KMS-11 (cell line): ENCODE measurements around the gene RHOD.

Source experiments
- H2AFZ ChIP-seq: fragments of 200-600 bp; sonication (generic); 2 replicates; pipeline ENCODE4 v1.6.1; 2016; ENCODE audit warnings: antibody characterized with exemption, mixed run types, low read depth
- H3K27ac ChIP-seq: fragments of 200-600 bp; sonication (generic); 2 replicates; pipeline ENCODE4 v1.6.1; 2016; ENCODE audit warnings: mild to moderate bottlenecking, mixed run types
- H3K27me3 ChIP-seq: fragments of 200-600 bp; sonication (generic); 2 replicates; pipeline ENCODE4 v1.6.1; 2017; ENCODE audit warnings: mild to moderate bottlenecking, low read depth, mixed run types, moderate library complexity; ENCODE audit not compliant: insufficient read depth
- H3K36me3 ChIP-seq: fragments of 200-600 bp; sonication (generic); 2 replicates; pipeline ENCODE4 v1.6.1; 2017; ENCODE audit warnings: mild to moderate bottlenecking, mixed run types; ENCODE audit not compliant: insufficient read depth
- H3K4me1 ChIP-seq: fragments of 200-600 bp; sonication (generic); 2 replicates; pipeline ENCODE4 v1.6.1; 2016; ENCODE audit warnings: mild to moderate bottlenecking, low read depth, mixed run types; ENCODE audit not compliant: poor library complexity, severe bottlenecking
- H3K4me2 ChIP-seq: fragments of 200-600 bp; sonication (generic); 2 replicates; pipeline ENCODE4 v1.7.0; 2016; ENCODE audit warnings: mild to moderate bottlenecking, mixed run types
- H3K4me3 ChIP-seq: fragments of 200-600 bp; sonication (generic); IDR thresholded peaks from 2 replicates; pipeline ENCODE4 v1.6.1; 2017; ENCODE audit warnings: low read depth, low read length, mixed read lengths; ENCODE audit not compliant: insufficient read depth
- H3K79me2 ChIP-seq: fragments of 200-600 bp; sonication (generic); 2 replicates; pipeline ENCODE4 v1.6.1; 2016; ENCODE audit warnings: low read depth, mixed run types; ENCODE audit not compliant: insufficient read depth
- H3K9ac ChIP-seq: fragments of 200-600 bp; sonication (generic); 2 replicates; pipeline ENCODE4 v1.6.1; 2016; ENCODE audit warnings: mild to moderate bottlenecking, mixed run types
- H4K20me1 ChIP-seq: fragments of 200-600 bp; sonication (generic); 2 replicates; pipeline ENCODE4 v1.6.1; 2016; ENCODE audit warnings: mild to moderate bottlenecking, mixed run types; ENCODE audit not compliant: insufficient read depth
- TF ChIP-seq, protein P1 (sequence below): fragments of 200-600 bp; sonication (generic); conservative IDR thresholded peaks from 2 replicates; pipeline ENCODE4 v1.6.1; 2017; ENCODE audit warnings: low read depth, mild to moderate bottlenecking, antibody characterized with exemption, low read length, moderate library complexity, mixed read lengths

Gene RHOD

DNA sequence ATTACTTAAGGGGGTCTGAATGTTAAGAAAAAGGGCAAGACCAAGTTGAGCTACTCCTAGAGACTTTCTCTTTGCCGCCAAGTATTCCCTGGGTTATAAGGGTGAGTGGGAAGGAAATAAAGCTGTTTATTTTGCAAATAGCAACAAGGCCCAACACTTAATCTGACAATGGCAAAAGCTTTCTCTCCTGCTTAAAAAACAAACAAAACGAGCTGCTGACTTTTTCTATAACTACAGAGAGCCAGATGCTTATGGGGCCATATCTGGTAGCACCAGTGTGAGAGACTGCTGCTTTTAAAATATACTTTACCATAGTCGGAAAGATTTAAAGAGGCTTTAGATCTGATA lies 60.1 kb downstream of the RHOD start:
- Histone ChIP-seq H2AFZ (no peak overlapping the region), H3K79me2 (peaks cover 22% of the 10 kb centered on the region), H3K9ac (no peak overlapping the region), H3K27me3 (no peaks in the 10 kb centered on the region), H4K20me1 (peaks cover 4% of the 10 kb centered on the region; the same call in 1 of the 2 replicates), H3K4me1 (peaks cover 61% of the 10 kb centered on the region), H3K36me3 (no peaks in the 10 kb centered on the region), H3K27ac (no peak overlapping the region), H3K4me3 (no peak overlapping the region), H3K4me2 (no peak overlapping the region)
- TF ChIP-seq, protein P1, sequence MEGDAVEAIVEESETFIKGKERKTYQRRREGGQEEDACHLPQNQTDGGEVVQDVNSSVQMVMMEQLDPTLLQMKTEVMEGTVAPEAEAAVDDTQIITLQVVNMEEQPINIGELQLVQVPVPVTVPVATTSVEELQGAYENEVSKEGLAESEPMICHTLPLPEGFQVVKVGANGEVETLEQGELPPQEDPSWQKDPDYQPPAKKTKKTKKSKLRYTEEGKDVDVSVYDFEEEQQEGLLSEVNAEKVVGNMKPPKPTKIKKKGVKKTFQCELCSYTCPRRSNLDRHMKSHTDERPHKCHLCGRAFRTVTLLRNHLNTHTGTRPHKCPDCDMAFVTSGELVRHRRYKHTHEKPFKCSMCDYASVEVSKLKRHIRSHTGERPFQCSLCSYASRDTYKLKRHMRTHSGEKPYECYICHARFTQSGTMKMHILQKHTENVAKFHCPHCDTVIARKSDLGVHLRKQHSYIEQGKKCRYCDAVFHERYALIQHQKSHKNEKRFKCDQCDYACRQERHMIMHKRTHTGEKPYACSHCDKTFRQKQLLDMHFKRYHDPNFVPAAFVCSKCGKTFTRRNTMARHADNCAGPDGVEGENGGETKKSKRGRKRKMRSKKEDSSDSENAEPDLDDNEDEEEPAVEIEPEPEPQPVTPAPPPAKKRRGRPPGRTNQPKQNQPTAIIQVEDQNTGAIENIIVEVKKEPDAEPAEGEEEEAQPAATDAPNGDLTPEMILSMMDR: no peak

DNA sequence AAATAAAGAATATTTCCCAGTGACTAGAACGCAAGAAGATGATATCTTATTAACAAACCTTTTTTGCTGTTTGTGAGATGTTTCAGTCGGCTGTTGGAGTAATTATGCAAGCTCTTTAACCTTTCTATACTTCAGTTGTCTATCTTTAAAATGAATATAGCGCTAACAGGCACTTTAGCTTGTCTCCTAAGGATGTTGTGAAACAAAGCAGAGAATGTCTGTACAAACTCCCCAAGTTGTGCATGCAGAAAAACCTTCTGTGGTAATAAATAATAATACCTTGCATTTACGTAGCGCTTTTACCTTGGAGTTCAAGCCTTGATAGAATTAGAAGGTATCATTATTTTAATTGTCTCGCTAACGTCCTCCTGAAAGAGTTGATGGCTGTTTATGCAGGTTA lies 60.5 kb downstream of the RHOD start:
- no peaks in the 10 kb centered on the region for H3K27me3 ChIP-seq
- H3K4me1 ChIP-seq: peaks cover 61% of the 10 kb centered on the region
- H4K20me1 ChIP-seq: peaks cover 4% of the 10 kb centered on the region; the same call in 1 of the 2 replicates
- peak overlapping the region; percentile 18; the same call in 1 of the 2 replicates for H2AFZ ChIP-seq
- H3K4me2 ChIP-seq: peak overlapping the region; percentile 37; the same call in 1 of the 2 replicates
- H3K4me3 ChIP-seq: no peak overlapping the region
- TF ChIP-seq, protein P1: no peak
- no peak overlapping the region for H3K27ac ChIP-seq
- no peak overlapping the region; the same call in 1 of the 2 replicates for H3K9ac ChIP-seq
- peaks cover 26% of the 10 kb centered on the region for H3K79me2 ChIP-seq
- no peaks in the 10 kb centered on the region for H3K36me3 ChIP-seq

DNA sequence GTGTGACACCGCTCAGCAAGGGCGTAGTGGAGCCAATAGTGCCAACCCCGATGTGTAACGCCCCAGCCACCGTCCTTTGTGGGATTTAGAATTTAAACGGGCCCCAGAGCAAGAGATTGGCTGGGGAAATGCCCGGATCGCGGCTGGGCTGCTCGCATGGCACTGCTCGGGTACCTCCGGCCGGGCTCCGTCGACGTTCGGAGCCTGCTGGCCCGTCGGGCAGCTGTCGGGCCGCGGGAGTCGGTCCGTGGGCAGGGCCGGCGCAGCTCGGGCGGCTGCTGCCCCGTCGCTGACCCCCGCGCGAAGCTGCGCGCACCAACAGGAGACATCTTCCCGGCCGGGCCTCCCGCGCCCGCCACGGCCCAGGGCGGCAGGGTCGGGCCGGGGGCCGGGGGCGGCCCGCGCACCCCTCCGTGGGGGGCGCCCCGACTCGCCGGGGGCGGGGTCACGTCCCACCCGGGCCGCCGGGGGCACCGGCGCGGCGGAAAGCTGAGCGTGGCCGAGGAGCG lies 61.1 kb downstream of the RHOD start:
- Histone ChIP-seq H3K4me3 (no peak overlapping the region), H4K20me1 (peaks cover 4% of the 10 kb centered on the region; the same call in 1 of the 2 replicates), H3K27me3 (no peaks in the 10 kb centered on the region), H3K9ac (peak overlapping the region; percentile 71; the same call in 1 of the 2 replicates), H3K36me3 (no peaks in the 10 kb centered on the region), H3K4me2 (peak overlapping the region; percentile 37; the same call in 1 of the 2 replicates), H3K27ac (no peak overlapping the region), H3K4me1 (peaks cover 60% of the 10 kb centered on the region), H2AFZ (peak overlapping the region; percentile 18; the same call in 1 of the 2 replicates), H3K79me2 (peaks cover 32% of the 10 kb centered on the region)
- TF ChIP-seq, protein P1: no peak

DNA sequence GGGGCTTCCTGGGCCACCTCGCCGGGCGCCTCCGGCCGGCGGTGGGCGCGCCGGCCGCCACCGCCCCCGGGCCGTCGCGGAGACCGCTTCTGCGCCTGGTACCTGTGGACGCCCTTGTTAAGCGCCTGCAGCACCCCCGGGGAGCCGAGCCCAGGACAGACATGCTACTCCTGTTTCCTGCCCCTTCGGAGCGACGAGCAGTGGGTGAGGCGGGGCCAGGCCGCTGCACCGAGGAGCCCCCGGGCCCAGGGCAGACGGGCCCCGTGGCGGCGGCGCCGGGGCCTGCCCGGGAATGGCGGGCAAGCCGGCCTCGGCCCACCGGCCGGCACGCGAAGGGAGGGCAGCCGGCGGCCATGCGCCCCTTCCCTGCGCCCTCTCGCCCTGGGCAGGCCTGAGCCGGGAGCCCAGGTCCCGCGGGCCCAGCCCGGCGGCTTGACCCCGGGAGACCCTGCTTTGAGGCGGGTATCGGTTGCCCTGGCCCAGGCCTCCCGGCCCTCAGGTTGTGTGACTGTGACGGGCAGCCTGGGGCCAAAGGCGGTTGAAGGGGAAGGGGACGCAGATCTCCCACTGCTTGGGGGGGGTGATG lies 61.6 kb downstream of the RHOD start:
- no peaks in the 10 kb centered on the region for H3K27me3 ChIP-seq
- peaks cover 37% of the 10 kb centered on the region for H3K79me2 ChIP-seq
- H3K36me3 ChIP-seq: no peaks in the 10 kb centered on the region
- TF ChIP-seq, protein P1: no peak
- H4K20me1 ChIP-seq: peaks cover 4% of the 10 kb centered on the region; the same call in 1 of the 2 replicates
- H3K4me2 ChIP-seq: peak overlapping the region; percentile 68; the same call in 1 of the 2 replicates
- peak overlapping the region; percentile 82 for H2AFZ ChIP-seq
- H3K27ac ChIP-seq: peak overlapping the region; percentile 77
- H3K4me1 ChIP-seq: peaks cover 60% of the 10 kb centered on the region
- no peak overlapping the region for H3K4me3 ChIP-seq
- H3K9ac ChIP-seq: peak overlapping the region; percentile 71
